GM12801 (cell line): ENCODE results near the gene NDUFV1.

Experiments
- CTCF ChIP-seq: IDR thresholded peaks from one replicate; pipeline ENCODE4 v1.5.1; 2011; ENCODE audit warnings: control low read depth; ENCODE audit not compliant: insufficient read length; ENCODE audit errors: extremely low read depth

NDUFV1 gene

GRCh38 chr11:67617243-67617953 lies 10.7 kb downstream of the NDUFV1 start:
- TF ChIP-seq CTCF = no peak

- TF ChIP-seq CTCF = no peak
These were observed 20.2 kb downstream of the NDUFV1 start for GRCh38 chr11:67626970-67627369.

- no peak for TF ChIP-seq CTCF
These were observed 20.7 kb downstream of the NDUFV1 start for GRCh38 chr11:67627441-67627811.

- no peak for TF ChIP-seq CTCF
These were observed 21.3 kb downstream of the NDUFV1 start for GRCh38 chr11:67627812-67628624.

GRCh38 chr11:67628710-67629385 lies 22.1 kb downstream of the NDUFV1 start:
- TF ChIP-seq CTCF = no peak

- no peak for TF ChIP-seq CTCF
These were observed 22.9 kb downstream of the NDUFV1 start, which contains the start of gene NUDT8 for GRCh38 chr11:67629386-67630227. TSS of gene NUDT8 (minus strand) at chr11:67629937. CDS start at chr11:67629911, 26 bp downstream.
